GM19468 (cell line): Measurements from ENCODE around the gene KLHL33.

Source experiments
- ATAC-seq: cut with Tn5 transposase; IDR thresholded peaks from one replicate; pipeline ENCODE4 v1.9.1; 2021; ENCODE audit warnings: mild to moderate bottlenecking, moderate library complexity, moderate number of reproducible peaks; ENCODE audit not compliant: unreplicated experiment; ENCODE audit errors: extremely low read depth

KLHL33 gene

GRCh38 chr14:20381341-20381740 is 54.6 kb downstream of the KLHL33 start:
- no peak for ATAC-seq

GRCh38 chr14:20380681-20381080 is 55.3 kb downstream of the KLHL33 start:
- ATAC-seq: no peak

GRCh38 chr14:20379743-20380142 is 56.2 kb downstream of the KLHL33 start:
- ATAC-seq: no peak

- ATAC-seq: no peak
Measured at GRCh38 chr14:20377171-20377570, 58.8 kb downstream of the KLHL33 start.

GRCh38 chr14:20376071-20376588 is 59.8 kb downstream of the KLHL33 start:
- no peak for ATAC-seq
